Neural cell (in vitro differentiated cells): ENCODE measurements around the gene SDK2. TPM values are rescaled to one million over a fixed set of nuclear protein-coding genes. Genes with fewer than 3 reads are reported as not detected.
A peak's percentile ranks its signal among the peaks of the same experiment; 100 is the strongest.

Experiments used
- H2AFZ ChIP-seq: fragments of 200-600, 300-800 bp; sonication (generic), shearing (Covaris generic); 2 replicates; pipeline ENCODE4 v1.6.0; 2014; ENCODE audit warnings: low read depth, mild to moderate bottlenecking, antibody characterized with exemption, low read length, moderate library complexity
- H3F3A ChIP-seq: fragments of 200-600 bp; shearing (Covaris generic); 2 replicates; pipeline ENCODE4 v1.6.1; 2016; ENCODE audit warnings: mild to moderate bottlenecking, moderate library complexity, mixed read lengths, antibody characterized with exemption, low read length; ENCODE audit not compliant: insufficient read depth, poor library complexity, severe bottlenecking
- H3K27ac ChIP-seq: fragments of 200-600, 300-800 bp; sonication (generic), shearing (Covaris generic); 2 replicates; pipeline ENCODE4 v1.5.1; 2014; ENCODE audit warnings: mild to moderate bottlenecking, low read length, moderate library complexity
- H3K27me3 ChIP-seq: fragments of 300-800, 200-600 bp; sonication (generic), shearing (Covaris generic); 2 replicates; pipeline ENCODE4 v1.6.0; 2014; ENCODE audit warnings: mild to moderate bottlenecking, low read depth, low read length, moderate library complexity; ENCODE audit not compliant: insufficient read depth
- H3K36me3 ChIP-seq: fragments of 300-800, 200-600 bp; sonication (generic), shearing (Covaris generic); 2 replicates; pipeline ENCODE4 v1.5.1; 2014; ENCODE audit warnings: mild to moderate bottlenecking, antibody characterized with exemption, low read length, moderate library complexity; ENCODE audit not compliant: insufficient read depth
- H3K4me2 ChIP-seq: fragments of 300-800, 200-600 bp; sonication (generic), shearing (Covaris generic); 2 replicates; pipeline ENCODE4 v1.6.0; 2014; ENCODE audit warnings: mild to moderate bottlenecking, low read length
- H3K4me3 ChIP-seq: fragments of 300-800, 200-600 bp; sonication (generic), shearing (Covaris generic); 2 replicates; pipeline ENCODE4 v1.5.1; 2014; ENCODE audit warnings: mild to moderate bottlenecking, low read length, moderate library complexity
- H3K79me2 ChIP-seq: fragments of 200-600 bp; shearing (Covaris generic); replicated peaks from 2 replicates; pipeline ENCODE4 v1.6.0; 2014; ENCODE audit warnings: mild to moderate bottlenecking, low read length, moderate library complexity; ENCODE audit not compliant: insufficient read depth
- H3K9ac ChIP-seq: fragments of 300-800, 200-600 bp; sonication (generic), shearing (Covaris generic); 2 replicates; pipeline ENCODE4 v1.6.1; 2016; ENCODE audit warnings: mild to moderate bottlenecking, low read length, mixed read lengths
- H3K9me2 ChIP-seq: fragments of 200-600 bp; shearing (Covaris generic); 2 replicates; pipeline ENCODE4 v1.6.1; 2016; ENCODE audit warnings: mild to moderate bottlenecking, low read length, mixed read lengths; ENCODE audit not compliant: insufficient read depth
- H3K9me3 ChIP-seq: fragments of 200-600, 300-800 bp; sonication (generic), shearing (Covaris generic); 2 replicates; pipeline ENCODE4 v1.6.1; 2016; ENCODE audit warnings: mild to moderate bottlenecking, mixed run types, low read length, moderate library complexity, mixed read lengths
- H4K20me1 ChIP-seq: fragments of 200-600 bp; shearing (Covaris generic); 2 replicates; pipeline ENCODE4 v1.6.1; 2016; ENCODE audit warnings: mild to moderate bottlenecking, mixed run types; ENCODE audit not compliant: insufficient read depth
- CTCF ChIP-seq: fragments of 450-650 bp; IDR thresholded peaks from 2 replicates; pipeline ENCODE4 v1.5.1; 2014; ENCODE audit warnings: antibody characterized with exemption, mild to moderate bottlenecking, moderate library complexity; ENCODE audit not compliant: poor library complexity, severe bottlenecking
- EP300 ChIP-seq: fragments of 450-650 bp; conservative IDR thresholded peaks from 2 replicates; pipeline ENCODE4 v1.6.1; 2014; ENCODE audit warnings: antibody characterized with exemption, mild to moderate bottlenecking, moderate library complexity; ENCODE audit not compliant: poor library complexity, severe bottlenecking
- EZH2 ChIP-seq: fragments of 200-600, 300-800 bp; shearing (Covaris generic), sonication (generic); IDR thresholded peaks from 2 replicates; pipeline ENCODE4 v1.6.1; 2014; ENCODE audit warnings: antibody characterized with exemption, low read length, borderline replicate concordance, mild to moderate bottlenecking; ENCODE audit not compliant: insufficient read depth, poor library complexity, severe bottlenecking
- MXI1 ChIP-seq: fragments of 450-650 bp; conservative IDR thresholded peaks from 2 replicates; pipeline ENCODE4 v1.6.1; 2014; ENCODE audit warnings: antibody characterized with exemption, mild to moderate bottlenecking; ENCODE audit not compliant: poor library complexity, severe bottlenecking
- POLR2AphosphoS5 ChIP-seq: IDR thresholded peaks from 2 replicates; pipeline ENCODE4 v1.6.1; 2012
- RAD21 ChIP-seq: fragments of 450-650 bp; conservative IDR thresholded peaks from 2 replicates; pipeline ENCODE4 v1.6.1; 2014; ENCODE audit warnings: antibody characterized with exemption, mild to moderate bottlenecking, moderate library complexity
- REST ChIP-seq: IDR thresholded peaks from 2 replicates; pipeline ENCODE4 v1.6.1; 2012; ENCODE audit warnings: borderline replicate concordance
- SMC3 ChIP-seq: fragments of 450-650 bp; conservative IDR thresholded peaks from 2 replicates; pipeline ENCODE4 v1.6.1; 2014; ENCODE audit warnings: antibody characterized with exemption, mild to moderate bottlenecking, moderate library complexity; ENCODE audit not compliant: poor library complexity
- TAF1 ChIP-seq: IDR thresholded peaks from 2 replicates; pipeline ENCODE4 v1.6.1; 2012; ENCODE audit warnings: low read depth
- polyA plus RNA-seq: library from polyadenylated mRNA; depleted of rRNA; stranded (reverse); fragments of >200 nt; gene quantifications from 2 replicates; pipeline ENCODE4 v1.2.3, GENCODE V29; 2014

The SDK2 gene
- polyA plus RNA-seq, 1 donor from 2014 or later = 0.73 TPM

GRCh38 chr17:73575470-73576221 lies 68.6 kb downstream of the SDK2 start:
- no peaks in the 10 kb centered on the region for H3F3A ChIP-seq
- peaks cover 3% of the 10 kb centered on the region for H3K79me2 ChIP-seq
- H2AFZ ChIP-seq = no peak overlapping the region
- no peak for TF ChIP-seq EZH2
- TF ChIP-seq RAD21 = no peak
- TF ChIP-seq REST = no peak
- no peak for TF ChIP-seq MXI1
- TF ChIP-seq POLR2AphosphoS5 = peak; percentile 18
- no peak for TF ChIP-seq CTCF
- no peak for TF ChIP-seq EP300
- no peak for TF ChIP-seq SMC3
- H3K4me3 ChIP-seq = no peak overlapping the region
- no peaks in the 10 kb centered on the region for H3K9me2 ChIP-seq
- no peaks in the 10 kb centered on the region for H3K9me3 ChIP-seq
- H3K36me3 ChIP-seq = no peaks in the 10 kb centered on the region
- H3K27me3 ChIP-seq = no peaks in the 10 kb centered on the region
- no peak overlapping the region for H3K4me2 ChIP-seq
- no peak overlapping the region for H3K9ac ChIP-seq
- H4K20me1 ChIP-seq = no peaks in the 10 kb centered on the region
- H3K27ac ChIP-seq = no peak overlapping the region

GRCh38 chr17:73571511-73572130 lies 72.6 kb downstream of the SDK2 start:
- Histone ChIP-seq H4K20me1 (no peaks in the 10 kb centered on the region), H3K27me3 (no peaks in the 10 kb centered on the region), H3K27ac (no peak overlapping the region), H3K4me3 (no peak overlapping the region), H3K36me3 (no peaks in the 10 kb centered on the region), H3K9ac (no peak overlapping the region), H3F3A (no peaks in the 10 kb centered on the region), H3K9me3 (no peaks in the 10 kb centered on the region), H3K4me2 (no peak overlapping the region), H2AFZ (no peak overlapping the region), H3K79me2 (no peaks in the 10 kb centered on the region), H3K9me2 (no peaks in the 10 kb centered on the region)
- TF ChIP-seq REST = no peak
- TF ChIP-seq RAD21 = no peak
- TF ChIP-seq POLR2AphosphoS5 = no peak
- no peak for TF ChIP-seq EZH2
- no peak for TF ChIP-seq SMC3
- TF ChIP-seq MXI1 = no peak
- TF ChIP-seq TAF1 = no peak
- no peak for TF ChIP-seq CTCF
- no peak for TF ChIP-seq EP300
